HL-60 (cell line): Measurements from ENCODE around the gene TFR2.

Experiments
- DNase-seq, 2 experiments: peaks; one replicate each; pipeline ENCODE4 v3.0.0-alpha.2; 2010 to 2020; ENCODE audit warnings: low read depth in 1 of 2, low spot score in 1 of 2
- H3K27ac ChIP-seq: fragments of 250-450 bp; sonication (Bioruptor Pico); replicated peaks from 2 replicates; pipeline ENCODE4 v1.5.1; 2020; ENCODE audit warnings: mild to moderate bottlenecking, moderate library complexity
- H3K27me3 ChIP-seq: fragments of 250-450 bp; sonication (Bioruptor Pico); 2 replicates; pipeline ENCODE4 v1.5.1; 2021; ENCODE audit warnings: mild to moderate bottlenecking, moderate library complexity; ENCODE audit not compliant: insufficient read depth, poor library complexity, severe bottlenecking
- H3K4me3 ChIP-seq: replicated peaks from 2 replicates; pipeline ENCODE4 v1.5.1; 2011; ENCODE audit warnings: mild to moderate bottlenecking, control low read depth, low read length; ENCODE audit not compliant: insufficient read depth
- GABPA ChIP-seq: IDR thresholded peaks from 2 replicates; pipeline ENCODE4 v1.6.1; 2012; ENCODE audit warnings: low read depth
- POLR2AphosphoS5 ChIP-seq: IDR thresholded peaks from 2 replicates; pipeline ENCODE4 v1.6.1; 2012; ENCODE audit warnings: low read depth
- REST ChIP-seq: IDR thresholded peaks from 2 replicates; pipeline ENCODE4 v1.6.1; 2012; ENCODE audit warnings: low read depth; ENCODE audit not compliant: insufficient replicate concordance
- SPI1 ChIP-seq: IDR thresholded peaks from 2 replicates; pipeline ENCODE4 v1.6.1; 2012; ENCODE audit warnings: low read depth, mild to moderate bottlenecking, borderline replicate concordance
- TF ChIP-seq, protein P1 (sequence below): IDR thresholded peaks from one replicate; pipeline ENCODE4 v1.5.1; 2011; ENCODE audit warnings: low read length, control low read depth, inconsistent platforms; ENCODE audit not compliant: insufficient read depth

Gene TFR2

DNA sequence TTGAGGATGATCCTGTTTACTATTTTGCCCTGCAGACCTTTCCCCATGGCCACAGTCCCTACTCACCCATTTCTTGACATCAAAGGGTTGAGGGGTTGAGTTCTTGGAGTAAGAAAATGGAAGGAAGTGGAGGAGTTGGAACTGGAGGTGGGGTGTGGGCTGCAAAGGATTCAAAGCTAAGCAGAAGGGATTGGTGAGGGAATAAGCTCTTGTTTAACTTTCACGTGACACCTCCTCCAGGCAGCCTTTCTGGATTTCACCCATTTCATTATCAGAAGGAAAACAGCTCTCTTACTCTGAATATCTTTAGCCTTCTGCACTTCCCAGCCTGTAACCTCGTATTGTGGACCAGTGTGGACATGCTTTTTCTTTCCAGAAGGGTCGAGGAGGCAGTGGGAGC lies 15.3 kb downstream of the TFR2 start:
- Histone ChIP-seq H3K27ac (no peak overlapping the region), H3K27me3 (no peaks in the 10 kb centered on the region), H3K4me3 (peak overlapping the region; percentile 29; the same call in 1 of the 2 replicates)
- DNase-seq = no peak
- TF ChIP-seq POLR2AphosphoS5 (no peak), REST (no peak), GABPA (no peak), SPI1 (no peak)

DNA sequence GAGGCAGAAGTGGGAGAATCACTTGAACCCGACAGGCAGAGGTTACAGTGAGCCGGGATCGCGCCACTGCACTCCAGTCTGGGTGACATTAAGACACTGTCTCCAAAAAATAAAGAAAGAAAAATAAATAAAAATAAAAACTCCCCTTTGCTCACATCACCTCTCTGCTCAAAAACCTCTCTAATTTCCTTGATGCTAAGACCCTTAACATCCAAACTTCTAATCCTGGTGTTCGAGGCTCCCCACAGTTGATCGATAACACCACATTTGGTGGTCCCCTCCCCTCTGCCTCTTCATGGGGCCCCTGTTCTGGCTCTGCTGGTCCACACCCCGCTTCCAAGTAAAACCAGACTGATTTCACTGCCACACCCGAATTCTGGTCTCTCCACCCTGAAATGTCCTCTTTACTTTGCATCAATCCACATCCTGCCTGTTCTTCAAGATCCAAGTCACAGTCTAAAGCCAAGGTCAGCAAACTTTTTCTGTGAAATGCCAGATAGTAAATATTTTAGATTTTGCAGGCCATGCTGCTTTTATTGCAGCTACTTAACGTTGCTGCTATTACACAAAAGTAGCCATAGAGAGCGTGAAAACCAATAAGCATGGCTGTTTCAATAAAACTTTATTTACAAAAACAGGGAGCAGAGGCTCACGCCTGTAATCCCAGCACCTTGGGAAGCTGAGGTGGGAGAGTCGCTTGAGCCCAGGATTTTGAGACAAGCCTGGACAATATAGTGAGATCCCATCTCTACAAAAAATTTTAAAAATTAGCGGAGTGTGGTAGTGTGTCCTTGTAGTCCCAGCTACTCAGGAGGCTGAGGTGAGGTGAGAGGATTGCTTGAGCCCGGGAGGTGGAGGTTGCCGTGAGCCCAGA lies 17.2 kb downstream of the TFR2 start:
- Histone ChIP-seq H3K4me3 (no peak overlapping the region), H3K27ac (no peak overlapping the region), H3K27me3 (no peaks in the 10 kb centered on the region)
- DNase-seq = no peak
- TF ChIP-seq REST = no peak
- TF ChIP-seq SPI1 = no peak
- TF ChIP-seq, protein P1, sequence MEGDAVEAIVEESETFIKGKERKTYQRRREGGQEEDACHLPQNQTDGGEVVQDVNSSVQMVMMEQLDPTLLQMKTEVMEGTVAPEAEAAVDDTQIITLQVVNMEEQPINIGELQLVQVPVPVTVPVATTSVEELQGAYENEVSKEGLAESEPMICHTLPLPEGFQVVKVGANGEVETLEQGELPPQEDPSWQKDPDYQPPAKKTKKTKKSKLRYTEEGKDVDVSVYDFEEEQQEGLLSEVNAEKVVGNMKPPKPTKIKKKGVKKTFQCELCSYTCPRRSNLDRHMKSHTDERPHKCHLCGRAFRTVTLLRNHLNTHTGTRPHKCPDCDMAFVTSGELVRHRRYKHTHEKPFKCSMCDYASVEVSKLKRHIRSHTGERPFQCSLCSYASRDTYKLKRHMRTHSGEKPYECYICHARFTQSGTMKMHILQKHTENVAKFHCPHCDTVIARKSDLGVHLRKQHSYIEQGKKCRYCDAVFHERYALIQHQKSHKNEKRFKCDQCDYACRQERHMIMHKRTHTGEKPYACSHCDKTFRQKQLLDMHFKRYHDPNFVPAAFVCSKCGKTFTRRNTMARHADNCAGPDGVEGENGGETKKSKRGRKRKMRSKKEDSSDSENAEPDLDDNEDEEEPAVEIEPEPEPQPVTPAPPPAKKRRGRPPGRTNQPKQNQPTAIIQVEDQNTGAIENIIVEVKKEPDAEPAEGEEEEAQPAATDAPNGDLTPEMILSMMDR = no peak
- no peak for TF ChIP-seq GABPA
- TF ChIP-seq POLR2AphosphoS5 = no peak

GRCh38 chr7:100621554-100621953 lies 19.8 kb downstream of the TFR2 start:
- Histone ChIP-seq H3K4me3 (no peak overlapping the region), H3K27me3 (no peaks in the 10 kb centered on the region), H3K27ac (no peak overlapping the region)
- TF ChIP-seq POLR2AphosphoS5 (no peak), SPI1 (no peak), REST (no peak), GABPA (no peak)
- no peak for DNase-seq

DNA sequence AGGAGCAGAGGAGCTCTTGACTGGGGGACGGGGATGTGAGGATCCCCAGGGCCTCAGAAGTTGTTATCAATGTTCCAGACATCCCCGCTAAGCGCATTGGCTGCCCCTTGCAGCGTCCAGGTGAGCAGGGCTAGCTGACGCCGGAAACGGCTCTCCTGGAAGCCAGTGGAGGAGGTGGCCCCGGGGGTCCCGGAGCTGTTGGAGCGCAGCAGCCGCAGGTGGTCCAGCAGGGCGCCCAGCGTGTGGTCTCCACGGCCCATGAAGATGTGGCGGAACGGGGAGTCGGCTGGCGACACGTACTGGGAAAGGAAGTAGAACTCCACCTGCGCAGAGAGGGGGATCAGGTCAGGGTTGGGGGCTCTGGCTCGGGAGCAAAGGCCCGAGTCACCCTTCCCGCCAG lies 20.5 kb downstream of the TFR2 start:
- H3K27me3 ChIP-seq = no peaks in the 10 kb centered on the region
- TF ChIP-seq, protein P1 = no peak
- TF ChIP-seq SPI1 = no peak
- DNase-seq = no peak

More for the DNA sequence above, 20.5 kb downstream of the TFR2 start:
- H3K4me3 ChIP-seq = no peak overlapping the region
- no peak overlapping the region for H3K27ac ChIP-seq
